GM19468 (cell line): ENCODE data around the gene FLII.
"Not testable (repeated sequence)": the region's sequence is repeated elsewhere in the genome, so short reads cannot be mapped to it uniquely, and the experiment has no call there.

ENCODE experiments used
- ATAC-seq: cut with Tn5 transposase; IDR thresholded peaks from one replicate; pipeline ENCODE4 v1.9.1; 2021; ENCODE audit warnings: mild to moderate bottlenecking, moderate library complexity, moderate number of reproducible peaks; ENCODE audit not compliant: unreplicated experiment; ENCODE audit errors: extremely low read depth

The FLII gene

DNA sequence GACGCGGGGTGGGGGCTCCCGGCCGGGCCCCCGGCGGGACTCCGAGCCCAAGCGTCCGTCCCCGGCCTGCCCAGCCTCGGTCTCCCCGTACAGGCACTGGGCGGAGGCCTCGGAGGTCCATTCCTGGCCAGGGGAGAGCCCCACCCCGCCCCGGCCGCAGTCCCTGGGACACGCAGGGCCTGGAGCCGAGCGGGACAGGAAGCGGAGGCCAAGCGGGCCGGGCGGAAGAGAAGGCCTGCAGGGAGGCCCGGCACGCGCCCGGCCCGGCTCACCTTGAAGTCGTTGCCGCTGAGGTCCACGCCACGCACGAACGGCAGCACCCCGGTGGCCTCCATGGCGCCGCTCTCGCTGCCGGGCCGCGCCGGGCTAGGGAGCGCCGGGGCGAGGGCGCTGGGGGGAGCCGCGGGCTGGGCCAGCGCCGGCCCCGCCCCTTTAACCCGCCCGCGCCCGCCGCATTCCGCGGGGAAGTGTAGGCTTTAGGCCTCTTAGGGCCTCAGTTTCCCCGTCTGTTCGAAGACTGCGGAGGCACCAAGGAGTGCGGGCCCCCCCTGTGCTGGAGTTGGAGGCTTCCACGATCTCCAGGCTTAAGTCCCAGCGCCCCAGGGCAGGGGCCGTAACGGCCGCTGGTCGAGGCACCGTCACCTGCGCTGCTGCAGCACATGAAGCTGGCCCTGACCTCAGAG, at the start of gene FLII:
Gene FLII, minus strand, starts transcription at position 383 of the 683 bp plus-strand sequence. Its CDS starts 48 bp downstream, at position 335.
- no peak for ATAC-seq

DNA sequence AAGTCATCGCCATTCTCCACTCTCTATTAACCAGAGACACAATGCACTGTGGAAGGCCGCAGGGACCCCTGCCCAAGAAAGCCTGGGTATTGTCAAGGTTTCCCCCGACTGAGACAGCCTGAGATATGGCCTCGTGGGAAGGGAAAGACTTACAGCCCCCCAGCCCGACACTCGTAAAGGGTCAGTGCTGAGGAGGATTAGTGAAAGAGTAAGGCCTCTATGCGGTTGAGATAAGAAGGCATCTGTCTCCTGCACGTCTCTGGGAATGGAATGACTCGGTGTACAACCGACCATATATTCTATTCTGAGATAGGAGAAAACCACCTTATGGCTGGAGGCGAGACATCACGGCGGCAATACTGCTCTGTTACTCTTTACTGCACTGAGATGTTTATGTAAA, 44.7 kb upstream of the FLII start:
- ATAC-seq: not testable (repeated sequence)

DNA sequence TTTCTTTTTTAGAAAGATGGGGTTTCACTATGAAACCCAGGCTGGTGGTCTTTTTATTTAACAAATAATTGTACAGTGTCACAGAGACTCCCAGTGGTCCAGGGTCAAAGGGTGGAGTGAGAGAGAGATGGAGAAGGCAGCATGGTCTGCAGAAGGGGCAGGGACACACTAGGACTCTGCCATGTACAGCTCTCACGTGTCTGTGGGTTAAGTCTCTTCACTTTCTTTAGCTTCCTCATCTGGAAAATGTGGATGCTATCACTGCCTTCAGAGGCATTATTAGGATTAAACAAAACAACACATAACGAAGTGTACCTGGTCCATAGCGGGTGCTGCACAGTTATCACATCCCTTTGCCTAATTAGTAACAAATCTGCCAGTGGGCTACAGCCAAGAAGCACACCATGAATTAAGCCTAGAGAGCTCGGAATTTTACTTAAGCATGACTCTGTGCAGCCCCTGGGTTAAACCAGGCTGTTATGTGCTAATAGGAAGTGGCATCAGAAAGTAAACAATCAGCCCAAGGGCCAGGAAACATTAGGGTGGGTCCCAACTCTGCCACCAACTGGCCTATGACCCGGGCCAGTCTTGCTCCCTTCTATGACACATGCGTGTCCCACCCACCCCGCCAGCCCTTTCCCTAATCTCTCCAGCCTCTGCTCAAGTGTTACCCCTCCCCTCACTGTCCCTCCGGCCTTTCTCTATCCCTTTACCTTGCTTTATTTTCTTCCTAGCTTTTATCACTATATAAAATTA, 42.4 kb upstream of the FLII start:
- ATAC-seq: no peak

DNA sequence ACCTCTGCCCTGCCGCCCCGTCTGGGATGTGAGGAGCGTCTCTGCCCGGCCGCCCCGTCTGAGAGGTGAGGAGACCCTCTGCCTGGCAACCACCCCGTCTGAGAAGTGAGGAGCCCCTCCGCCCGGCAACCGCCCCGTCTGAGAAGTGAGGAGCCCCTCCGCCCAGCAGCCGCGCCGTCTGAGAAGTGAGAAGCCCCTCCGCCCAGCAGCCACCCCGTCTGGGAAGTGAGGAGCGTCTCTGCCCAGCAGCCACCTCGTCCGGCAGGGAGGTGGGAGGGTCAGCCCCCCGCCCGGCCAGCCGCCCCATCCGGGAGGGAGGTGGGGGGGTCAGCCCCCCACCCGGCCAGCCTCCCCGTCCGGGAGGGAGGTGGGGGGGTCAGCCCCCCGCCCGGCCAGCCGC, 39.5 kb upstream of the FLII start:
- not testable (repeated sequence) for ATAC-seq

DNA sequence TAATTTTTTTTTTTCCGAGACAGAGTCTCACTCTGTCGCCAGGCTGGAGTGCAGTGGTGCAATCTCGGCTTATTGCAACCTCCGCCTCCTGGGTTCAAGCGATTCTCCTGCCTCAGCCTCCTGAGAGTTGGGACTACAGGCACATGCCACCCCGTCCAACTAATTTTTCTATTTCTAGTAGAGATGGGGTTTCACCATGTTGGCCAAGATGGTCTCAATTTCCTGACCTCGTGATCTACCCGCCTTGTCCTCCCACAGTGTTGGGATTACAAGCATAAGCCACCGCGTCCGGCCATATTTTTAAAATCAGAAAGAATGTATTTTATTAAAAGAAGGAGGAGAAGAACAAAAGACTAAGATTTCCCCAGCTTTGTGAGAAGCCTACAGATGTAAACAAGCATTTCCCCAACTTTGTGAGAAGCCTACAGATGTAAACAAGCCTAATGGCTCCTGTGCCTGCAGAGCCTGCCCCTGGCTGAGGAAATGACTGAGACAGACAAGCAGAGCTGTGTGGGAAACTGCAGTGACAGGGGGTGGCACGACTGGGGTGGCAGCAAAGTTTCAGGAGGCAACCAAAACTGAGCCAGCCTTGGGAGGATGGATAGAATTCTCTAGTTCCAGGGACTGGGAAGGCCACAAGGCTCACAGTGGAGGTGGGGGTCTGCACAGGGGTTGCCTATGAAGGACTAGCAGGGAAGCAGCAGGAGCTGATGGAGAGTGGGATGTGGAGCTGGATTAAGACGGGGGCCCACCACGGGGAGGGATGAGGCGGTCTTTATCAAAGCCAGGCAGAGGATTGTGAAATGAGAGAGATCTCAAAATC, 33.4 kb upstream of the FLII start:
- no peak for ATAC-seq

DNA sequence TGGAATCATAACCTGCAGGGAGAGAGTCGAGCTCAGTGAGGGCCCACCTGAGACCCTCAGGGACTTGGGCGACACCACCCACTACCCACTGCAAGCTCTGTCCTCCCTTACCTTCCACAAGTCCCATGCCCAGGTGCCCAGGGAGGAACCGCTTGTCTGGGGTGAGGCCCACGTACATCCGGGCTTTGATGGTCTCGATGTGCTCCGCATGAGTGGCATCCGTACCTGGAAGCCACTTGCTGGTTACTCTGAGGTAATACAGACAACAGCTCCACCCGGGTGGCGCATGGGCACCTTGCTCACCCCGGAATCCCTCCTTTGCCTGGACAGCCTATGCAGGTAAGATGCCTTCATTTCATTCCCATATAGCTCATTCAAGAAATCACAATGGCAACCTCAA, 26.8 kb upstream of the FLII start:
- ATAC-seq: no peak

DNA sequence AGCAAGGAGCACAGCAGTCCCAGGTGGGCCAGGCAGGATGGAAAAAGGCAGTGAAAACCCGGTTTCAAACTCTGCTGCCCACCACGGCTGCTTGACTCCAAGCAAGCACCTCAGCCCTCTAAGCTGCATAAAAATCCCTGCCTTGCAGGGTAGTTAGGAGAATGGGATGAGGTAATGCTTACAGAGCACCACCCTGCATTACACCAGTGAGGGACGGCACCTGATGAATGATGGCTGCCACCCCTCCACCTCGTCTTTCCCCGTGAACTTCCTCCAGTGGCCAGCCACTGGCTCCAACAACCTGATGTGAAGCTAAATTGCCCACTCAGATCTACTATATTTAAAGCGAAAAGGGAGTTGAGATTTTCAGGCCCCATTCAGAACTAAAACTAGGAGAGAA, 23.2 kb upstream of the FLII start:
- ATAC-seq: no peak

DNA sequence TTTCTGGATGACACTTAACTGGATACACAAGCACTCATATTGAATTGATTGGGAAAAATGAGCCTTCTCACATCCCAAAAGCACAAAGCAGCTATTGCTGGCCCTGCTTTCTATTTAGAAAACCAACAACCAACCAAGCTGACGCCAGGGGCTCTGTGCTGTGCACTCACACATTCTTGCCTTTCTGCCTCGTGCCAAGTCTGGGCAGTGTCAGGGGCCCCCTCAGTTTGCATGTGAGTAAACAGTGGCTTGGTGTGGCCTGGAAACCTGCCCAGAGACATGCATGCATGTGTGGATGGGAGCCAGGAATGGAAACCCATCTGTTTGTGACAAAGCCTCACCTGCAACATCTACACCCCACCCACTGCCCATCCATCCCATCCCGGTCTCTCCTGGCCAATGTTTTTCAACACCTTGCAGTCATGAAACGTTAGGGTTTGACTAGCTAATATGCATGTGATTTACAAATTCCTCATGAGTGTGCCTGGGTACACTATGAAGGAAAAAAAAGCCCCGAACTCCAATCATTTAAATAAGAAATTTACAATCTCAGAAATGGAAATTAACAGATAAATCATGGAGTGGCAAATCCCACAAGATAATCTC, 22.3 kb upstream of the FLII start:
- ATAC-seq: no peak

DNA sequence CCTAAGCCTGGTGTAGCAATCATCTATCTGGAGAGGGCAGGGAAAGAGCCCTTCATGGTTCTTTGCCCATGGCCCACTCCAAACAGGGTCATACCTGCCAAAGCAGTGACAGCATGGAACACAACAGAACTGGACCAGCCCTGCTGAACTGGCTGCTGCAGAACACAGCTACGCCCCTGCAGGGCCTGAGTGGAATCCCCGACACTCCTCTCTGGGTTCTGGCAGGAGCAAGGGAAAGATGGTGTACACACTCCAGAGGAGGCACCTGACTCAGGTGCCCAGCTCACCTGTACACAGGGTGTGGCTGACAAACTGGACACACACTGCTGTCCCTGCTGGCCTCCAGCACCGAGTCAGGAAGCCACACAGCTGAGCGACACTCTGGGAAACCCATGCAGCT, 21.7 kb upstream of the FLII start:
- no peak for ATAC-seq

DNA sequence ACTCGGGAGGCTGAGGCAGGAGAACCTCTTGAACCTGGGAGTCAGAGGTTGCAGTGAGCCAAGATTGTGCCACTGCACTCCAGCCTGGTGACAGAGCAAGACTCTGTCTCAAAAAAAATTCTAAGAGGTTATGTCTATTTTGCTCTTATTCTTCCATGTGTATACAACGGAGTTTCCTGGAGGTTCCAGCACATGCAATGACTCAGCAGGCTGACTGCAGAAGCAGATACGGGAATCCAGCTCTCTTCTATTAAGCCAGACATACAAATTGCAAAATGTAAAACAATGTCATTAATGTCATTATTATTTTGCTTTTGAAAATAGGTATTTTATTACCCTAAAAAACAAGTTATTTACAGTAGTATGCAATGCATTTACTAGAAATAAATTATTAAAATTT, 20.3 kb upstream of the FLII start:
- ATAC-seq: no peak

DNA sequence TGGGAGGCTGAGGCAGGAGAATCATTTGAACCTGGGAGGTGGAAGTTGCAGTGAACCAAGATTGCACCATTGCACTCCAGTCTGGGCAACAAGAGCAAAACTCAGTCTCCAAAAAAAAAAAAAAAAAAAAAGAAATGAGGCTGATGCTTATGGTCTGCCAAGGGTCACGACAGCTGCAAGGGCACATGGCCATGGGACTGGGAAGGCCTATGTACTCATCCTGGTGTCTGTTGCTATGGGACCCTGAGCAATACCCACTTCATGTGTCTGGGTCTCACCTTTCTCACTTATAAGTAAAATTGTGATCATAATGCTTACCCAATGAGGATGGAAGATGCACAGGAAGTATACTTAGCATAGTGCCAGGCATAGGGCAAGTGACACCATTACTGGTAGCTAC, 18.5 kb upstream of the FLII start:
- no peak for ATAC-seq

DNA sequence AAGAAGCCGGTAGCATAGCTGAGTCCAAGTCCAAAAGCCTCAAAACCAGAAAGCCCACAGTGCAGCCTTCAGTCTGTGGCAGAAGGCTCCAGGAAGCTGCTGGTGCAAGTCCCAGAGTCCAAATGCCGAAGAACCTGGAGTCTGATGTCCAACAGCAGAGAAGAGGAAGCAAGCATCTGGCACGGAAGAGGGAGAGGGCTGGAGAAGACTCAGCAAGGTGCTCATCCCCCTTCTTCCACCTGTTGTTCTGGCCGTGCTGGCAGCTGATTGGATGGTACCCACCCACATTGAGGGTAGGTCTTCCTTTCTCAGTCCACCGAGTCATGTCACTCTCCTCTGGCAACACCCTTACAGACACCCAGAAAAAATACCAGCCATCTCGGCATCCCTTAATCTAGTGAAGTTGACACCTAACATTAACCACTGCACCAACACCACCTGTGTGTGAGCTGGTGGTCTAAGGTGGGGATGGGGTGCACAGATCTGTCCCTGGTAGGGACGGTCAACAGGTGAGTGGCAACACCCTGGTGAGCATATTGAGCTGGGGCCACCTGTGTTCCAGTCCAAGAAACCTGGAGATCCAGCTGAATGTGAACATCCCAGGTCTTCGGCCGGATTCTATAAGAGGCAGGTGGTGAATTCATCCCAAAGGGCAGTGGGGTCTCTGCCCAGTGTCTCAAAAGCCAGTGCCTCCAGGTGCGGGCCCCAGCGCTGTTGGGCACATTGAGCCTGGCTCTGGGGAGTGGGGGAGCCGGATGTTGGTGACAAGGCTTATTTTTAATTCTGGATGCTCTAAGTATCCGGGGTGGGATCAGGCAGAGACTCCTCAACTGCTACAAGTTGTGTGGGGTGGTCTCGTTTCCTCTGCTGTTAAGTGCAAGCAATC, 11.8 kb upstream of the FLII start:
- no peak for ATAC-seq

DNA sequence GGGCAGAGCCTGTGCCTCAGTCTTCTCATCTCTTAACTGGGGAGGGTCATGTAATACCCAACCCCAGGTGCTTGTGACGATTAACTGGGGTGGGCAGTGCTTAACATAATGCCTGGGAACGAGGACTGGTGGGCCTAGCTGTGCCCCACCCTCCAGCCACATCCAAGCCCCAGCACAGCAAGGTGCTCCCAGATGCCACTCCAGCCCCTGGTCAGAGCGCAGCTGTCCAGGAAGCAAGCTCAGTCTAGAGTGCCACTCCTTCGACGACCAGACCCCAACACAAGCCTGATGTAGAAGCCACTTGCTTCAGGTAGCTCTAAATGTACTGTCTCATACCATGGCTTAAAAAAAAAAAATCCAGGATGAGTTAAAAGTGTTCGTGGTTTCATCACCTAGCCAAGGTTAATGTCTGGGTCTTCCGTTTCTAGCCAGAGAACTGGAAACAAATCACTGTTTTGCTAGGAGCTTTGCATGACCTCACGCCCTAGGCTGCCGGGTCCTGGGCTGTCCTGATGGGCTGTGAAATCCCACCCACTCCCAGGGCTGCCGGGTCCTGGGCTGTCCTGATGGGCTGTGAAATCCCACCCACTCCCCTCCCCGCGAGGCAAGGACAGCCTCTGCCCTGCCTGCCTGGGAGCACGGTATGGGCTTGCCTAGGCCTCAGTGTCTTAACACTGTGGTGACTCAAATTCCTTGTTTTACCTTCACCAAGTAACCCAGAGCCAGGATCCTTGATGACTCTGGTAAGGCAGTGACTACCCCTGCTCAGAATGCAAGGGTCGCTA, 9.6 kb upstream of the FLII start:
- ATAC-seq: no peak

DNA sequence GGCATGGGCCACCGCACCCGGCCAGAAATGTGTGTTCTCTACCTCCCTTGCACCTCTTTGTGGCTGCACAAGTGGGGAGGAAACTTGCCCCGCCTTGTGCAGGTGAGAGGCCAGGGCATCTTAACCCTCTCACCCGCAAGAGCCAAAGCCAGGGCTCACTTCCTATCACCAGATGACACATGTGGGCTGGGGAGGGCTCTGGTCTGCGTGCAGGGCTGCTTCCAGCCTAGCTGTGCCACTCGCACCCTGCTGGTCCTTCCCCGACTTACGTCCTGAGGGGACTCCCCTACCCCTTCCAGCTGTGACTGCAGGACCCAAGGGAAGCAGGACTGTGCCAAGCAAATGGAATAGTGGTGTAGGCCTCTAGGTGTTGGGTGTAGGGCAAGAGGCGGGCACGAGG, 8.8 kb upstream of the FLII start:
- ATAC-seq: no peak

DNA sequence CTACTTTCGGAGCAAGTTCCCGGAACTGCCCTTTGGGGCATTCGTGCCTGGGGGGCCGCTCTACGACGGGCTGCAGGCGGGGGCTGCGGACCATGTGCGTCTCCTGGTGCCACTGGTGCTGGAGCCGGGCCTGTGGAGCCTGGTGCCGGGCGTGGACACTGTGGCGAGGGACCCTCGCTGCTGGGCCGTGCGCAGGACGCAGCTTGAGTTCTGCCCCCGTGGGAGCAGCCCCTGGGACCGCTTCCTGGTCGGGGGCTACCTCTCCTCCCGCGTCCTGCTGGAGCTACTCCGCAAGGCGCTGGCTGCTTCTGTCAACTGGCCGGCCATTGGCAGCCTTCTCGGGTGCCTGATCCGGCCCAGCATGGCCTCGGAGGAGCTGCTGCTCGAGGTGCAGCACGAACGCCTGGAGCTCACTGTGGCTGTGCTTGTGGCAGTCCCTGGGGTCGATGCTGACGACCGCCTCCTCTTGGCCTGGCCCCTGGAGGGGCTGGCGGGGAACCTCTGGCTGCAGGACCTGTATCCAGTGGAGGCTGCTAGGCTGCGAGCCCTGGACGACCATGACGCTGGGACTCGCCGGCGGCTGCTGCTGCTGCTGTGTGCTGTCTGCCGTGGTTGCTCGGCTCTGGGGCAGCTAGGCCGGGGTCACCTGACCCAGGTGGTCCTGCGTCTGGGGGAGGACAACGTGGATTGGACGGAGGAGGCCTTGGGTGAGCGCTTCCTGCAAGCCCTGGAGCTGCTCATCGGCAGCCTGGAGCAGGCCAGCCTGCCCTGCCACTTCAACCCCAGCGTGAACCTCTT, 5.5 kb upstream of the FLII start:
- no peak for ATAC-seq

DNA sequence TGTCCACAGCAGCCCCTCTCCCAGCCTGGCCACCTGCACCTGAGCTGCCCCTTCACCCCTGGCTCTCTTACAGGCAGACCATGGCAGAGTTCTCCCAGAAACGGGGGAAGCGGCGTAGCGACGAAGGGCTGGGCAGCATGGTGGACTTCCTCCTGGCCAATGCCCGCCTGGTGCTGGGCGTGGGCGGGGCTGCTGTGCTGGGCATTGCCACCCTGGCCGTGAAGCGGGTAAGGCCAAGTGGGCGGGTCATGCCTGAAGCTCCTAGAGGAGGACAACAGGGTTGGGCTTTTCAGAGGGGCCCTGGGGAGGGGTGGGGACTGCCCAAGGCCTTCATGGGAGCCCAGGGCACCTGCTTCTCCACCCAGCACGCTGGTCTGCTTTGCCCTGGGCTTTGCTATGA, 4.1 kb upstream of the FLII start:
- ATAC-seq: no peak

DNA sequence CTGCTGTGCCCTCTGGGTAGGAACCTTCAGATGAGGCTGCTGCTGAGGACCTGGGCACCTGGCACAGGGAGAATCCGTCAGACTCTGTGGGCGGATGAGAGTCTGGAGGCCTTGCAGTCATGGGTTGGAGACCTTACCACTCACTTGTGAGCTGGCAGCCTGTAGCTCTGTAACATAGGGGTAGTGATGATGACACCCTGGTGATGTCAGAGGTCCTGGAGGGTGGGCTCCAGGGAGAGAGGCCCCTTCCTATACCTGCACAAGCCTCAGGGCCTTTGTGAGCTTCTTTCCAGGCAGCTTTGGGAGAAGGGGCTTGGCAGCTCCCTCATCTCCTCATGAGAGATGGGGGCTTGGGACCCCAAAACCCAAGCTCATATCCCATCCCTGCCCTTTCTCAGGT, 3.6 kb upstream of the FLII start:
- ATAC-seq: no peak

DNA sequence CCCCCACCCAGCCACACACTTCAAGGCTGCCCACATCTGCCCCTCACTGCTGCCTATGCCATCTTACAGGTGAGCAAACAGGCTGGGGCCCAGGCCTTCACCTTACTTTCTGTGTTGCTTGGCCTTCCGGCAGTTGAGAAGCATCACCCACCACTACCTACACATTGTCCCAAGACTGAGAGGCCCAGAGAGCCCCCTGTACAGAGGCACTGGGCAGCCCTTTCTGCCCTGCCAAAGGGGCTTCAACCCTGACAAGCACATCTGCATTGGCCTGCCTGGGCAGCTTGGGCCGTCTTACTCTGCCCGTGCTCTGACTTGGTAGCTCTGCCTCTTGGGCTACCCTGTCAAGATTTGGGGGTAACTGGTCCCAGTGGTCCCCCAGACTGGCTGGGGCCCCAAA, 3.1 kb upstream of the FLII start:
- ATAC-seq: no peak
